GM18508 (cell line): ENCODE data around the gene MMP7.

Experiments used
- ATAC-seq: cut with Tn5 transposase; IDR thresholded peaks from one replicate; pipeline ENCODE4 v1.9.1; 2021; ENCODE audit warnings: moderate number of reproducible peaks; ENCODE audit not compliant: insufficient read depth, unreplicated experiment

The MMP7 gene

DNA sequence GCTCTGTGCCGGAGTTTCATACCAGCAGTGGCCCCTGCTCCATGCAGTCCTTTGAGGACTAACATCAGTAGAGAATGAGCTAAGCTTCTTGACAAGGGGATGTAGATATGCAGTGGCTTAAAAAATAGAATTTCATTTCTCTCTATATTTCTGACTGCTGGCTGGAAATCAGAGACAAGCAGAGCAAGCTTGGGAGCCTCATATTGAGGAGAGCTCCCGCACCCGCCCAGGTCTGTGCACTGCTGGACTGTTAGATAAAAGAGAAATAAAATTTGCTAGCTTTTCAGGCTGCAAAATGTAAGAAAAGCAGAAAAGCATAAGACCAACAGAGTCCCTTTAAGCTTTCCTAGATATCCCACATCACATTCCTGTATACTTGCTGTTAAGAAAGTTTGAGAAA is 31.4 kb downstream of the MMP7 start:
- ATAC-seq, result no peak

DNA sequence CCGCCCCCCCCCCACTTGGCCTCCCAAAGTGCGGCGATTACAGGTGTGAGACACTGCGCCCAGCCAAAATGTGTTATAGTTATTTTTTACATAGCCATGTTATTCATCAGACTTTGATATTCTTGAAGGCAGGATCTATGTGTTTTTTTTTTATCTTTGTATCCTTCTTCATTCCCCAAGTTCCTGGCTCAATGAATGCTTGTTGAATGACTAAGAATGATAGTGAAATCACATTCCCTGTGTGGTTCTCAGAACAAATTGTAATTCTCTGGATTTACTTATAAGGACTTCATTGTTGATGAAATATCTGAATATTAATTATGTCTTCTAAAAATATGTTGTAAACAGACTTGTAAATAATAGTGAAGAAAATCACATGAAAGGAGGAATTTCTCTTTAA is 33.5 kb downstream of the MMP7 start:
- ATAC-seq, result no peak

DNA sequence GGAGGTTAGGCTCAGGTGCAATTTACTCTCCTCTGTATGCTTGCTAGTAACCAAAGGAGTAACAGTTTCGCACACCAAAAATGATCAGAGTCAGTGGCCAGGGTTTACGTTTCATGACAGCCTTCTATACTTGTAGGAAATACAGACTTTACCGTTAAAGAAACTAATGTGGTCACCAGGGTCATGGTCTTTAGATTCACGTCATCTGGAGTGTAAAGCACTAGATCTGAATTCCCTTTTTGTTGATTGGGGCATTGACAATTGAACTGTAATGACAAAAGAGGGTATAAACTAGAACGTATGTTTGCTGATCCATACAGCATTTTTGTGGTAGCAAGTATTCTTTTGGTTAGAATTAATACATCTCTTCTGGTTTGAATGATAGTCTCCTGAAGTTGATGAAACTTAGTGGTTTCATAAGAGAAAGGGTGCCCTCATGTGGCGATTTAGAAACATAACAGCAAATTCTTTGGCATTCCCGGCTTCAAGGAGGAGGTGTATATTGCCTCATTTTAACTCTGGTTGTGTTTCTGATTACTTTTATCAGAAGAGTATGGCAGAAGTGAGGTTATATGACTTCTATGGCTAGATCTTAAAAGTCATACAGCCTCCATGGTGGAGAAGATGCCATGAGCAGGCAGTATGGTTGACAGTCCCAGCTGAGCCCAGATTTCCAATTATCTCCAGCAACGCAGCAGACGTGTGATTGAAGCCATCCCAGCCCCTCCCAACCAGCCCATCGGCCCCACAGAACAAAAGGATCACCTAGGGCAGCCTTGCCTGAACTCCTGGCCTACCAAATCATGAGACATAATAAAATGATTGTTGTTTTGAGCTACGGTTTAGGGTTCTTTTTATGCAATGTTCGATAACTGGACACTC is 35.1 kb downstream of the MMP7 start:
- peak; percentile 90 for ATAC-seq

DNA sequence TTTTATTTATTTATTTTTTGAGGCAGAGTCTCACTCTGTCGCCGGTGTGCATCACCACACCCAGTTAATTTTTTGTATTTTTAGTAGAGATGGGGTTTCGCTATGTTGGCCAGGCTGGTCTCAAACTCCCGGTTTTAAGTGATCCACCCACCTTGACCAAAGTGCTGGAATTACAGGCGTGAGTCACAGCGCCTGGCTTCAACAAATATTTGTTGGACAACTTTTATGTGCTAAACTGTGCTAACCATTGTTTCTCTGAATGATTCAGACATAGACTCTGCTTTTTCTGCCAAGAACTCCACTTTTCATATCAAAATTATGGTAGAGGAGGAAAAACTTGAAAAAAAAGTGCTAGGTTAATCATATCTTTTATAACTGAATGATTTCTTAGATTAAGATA is 36.3 kb downstream of the MMP7 start:
- ATAC-seq, result no peak

DNA sequence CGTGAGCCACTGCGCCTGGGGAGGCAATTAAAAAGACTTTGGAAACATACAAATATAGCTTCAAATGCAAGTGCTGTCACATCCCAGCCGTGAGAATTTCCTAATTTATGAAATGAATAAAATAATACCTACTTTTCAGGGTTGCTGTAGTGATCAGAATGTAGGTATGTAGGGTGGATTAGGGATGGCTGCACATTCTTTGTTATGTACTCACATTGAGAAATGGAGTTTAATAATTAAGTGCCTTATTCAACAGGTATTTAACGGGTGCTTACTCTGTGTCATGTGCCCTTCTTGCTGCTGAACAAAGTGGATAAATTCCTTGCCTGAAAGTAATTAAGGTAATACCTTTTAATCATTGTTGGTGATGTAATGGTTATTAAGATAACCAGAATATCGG is 37.0 kb downstream of the MMP7 start:
- no peak for ATAC-seq

DNA sequence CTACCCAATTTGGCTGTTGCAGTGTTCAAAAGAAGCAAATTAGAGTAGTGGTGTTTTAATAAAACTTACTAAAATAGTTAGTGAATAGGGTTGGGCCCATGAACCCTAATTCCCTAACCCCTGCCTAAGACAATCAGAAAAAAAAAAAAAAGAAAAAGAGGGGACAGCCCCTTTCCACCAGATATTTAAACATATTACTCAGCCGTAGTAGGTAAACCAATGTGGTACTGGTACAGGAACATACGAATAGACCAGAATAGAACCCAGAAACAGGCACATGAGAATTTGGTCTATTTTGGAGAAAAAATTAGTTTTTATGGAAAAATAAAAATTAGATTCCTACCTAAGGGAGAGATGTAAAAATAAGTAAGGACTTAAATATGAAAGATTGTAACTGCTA is 38.6 kb downstream of the MMP7 start:
- no peak for ATAC-seq

DNA sequence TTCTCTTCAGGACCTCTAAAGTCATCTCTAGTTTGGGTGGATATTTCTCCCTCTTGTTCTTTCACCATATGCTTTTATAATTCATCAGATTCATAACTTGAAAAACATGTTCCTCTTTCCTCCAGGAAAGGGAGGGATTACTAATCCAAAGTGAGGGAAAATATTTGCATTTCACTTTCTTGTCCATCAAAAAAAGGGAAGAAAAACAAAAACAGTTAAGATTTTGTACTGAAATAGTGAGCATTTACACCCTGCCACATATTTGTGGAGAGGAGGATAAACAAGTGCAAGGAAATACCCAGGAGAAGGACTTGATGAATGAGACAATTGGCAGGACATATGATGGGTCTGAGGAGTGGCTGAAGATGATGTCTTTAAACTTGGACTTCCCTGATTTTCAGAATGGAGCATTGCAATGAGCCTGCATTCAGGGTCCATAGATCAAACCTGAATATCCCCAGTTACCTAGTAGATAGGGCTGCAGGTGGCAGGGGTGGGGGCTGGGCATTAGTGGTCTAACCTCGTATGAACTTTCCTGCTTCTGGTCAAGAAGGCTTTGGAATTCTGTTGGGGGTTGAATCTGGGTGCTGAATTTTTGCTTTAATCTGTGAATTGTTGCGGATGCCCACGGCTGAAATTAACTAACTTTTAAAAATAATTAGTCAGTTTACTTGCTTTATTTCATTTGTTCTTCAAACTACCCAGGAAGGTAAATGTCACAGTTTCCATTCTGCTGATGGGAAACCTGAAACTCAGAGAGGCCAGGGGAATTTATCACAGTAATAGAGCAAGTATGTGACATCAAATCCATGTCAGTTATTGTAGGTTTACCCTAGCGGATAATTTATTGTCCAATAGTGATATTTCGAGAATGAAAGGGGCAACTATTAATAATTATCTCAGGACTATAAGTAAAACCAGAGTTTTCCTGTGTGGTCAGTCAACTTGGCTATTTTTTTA is 41.1 kb downstream of the MMP7 start:
- no peak for ATAC-seq

DNA sequence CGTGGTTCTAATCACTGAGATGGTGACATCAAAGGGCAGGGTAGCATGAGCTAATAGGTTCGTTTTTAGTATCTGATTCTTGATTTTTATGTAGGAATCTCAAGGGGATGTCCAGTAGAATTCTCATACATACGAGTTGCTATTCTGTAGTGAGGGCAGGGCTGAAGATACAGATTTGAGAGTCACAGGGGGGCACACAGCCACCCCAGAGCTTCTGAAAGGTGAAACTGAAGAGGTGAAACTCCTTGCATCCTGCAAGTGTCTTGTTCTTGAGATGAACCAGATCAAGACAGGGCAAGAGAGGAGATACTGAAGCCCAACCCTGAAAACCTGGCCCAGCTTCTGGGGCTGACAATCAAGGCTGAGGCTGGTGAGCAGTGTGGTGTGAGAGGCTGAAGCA is 42.3 kb downstream of the MMP7 start:
- peak; percentile 73 for ATAC-seq

DNA sequence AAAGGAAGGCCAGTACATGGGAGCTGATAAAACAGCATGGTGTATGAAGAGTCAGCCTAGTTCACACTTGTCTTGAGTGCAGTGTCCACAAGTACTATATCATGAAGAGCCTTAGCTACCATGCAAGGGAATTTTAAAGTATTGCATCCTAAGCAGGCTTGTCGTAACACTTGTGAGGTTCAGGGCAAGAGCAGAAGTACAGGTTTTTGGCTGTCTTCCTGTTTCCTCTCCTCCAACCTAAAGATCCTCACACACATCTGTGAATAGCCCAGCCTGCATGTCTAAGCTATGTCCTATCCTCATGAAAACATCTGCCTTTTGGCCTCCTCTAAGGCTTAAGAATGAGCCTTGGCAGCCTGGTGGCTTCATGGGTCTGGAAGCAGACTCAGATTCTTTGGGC is 43.3 kb downstream of the MMP7 start:
- no peak for ATAC-seq

DNA sequence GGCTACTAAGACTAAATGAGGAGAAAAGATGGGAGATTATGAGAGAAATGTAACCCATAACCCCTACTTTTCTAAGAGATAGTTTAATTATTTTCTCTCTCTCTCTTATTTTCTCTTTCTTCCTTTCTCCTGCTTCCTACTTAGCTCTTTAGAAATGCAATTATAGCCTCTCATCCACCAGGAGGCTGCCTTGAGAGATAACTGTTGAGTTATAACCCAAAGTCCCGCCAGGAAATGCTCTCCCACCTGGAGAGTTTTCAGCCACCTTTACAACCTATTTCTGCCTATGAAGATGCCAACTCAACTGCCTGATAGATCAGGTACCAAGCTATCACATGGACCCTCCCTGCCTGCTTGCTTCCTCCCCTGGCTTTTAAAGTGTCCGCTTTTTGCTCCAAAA is 44.0 kb downstream of the MMP7 start:
- no peak for ATAC-seq

DNA sequence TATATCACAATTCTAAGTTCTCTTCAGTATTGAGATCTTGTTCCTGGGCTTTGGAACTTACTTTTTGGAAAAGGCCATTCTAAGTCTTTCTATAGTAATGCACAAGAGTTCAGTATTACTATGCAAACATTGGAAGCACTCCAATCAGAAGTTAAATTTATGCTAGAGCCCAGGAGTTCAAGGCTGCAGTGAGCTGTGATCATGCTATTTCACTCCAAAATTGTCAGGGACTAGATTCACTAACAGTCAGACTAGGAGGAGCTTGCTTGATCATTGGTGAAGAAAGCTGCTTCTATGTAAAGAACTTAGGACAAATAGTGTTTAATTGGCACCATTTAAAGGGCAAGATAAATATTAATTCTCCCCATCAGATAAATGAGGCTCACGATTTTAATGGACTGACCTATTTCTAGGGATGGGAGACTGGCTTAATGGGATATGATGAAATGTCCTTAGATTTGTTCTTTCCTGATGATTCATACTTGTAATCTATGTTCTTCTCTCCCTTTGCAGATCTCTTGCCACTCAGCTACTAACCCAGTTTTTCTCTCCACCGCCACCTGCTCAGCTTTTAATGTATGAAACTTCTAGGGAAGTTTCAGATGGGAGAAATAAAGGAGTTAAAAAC is 45.3 kb downstream of the MMP7 start:
- ATAC-seq, result no peak

DNA sequence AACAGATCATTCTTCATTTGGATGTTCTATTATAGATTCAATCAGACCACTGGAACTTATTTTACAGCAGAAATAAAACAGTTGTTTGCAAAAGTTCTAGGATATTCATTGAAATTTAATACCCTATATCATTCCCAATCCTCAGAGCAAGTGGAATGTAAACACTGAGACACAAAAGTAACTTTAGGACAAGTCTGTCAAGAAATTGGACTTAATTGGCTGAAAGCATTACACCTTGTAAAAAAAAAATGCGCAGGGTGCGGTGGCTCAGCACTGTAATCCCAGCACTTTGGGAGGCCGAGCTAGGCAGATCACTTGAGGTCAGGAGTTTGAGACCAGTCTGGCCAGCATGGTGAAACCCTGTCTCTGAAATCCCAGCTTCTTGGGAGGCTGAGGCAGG is 48.1 kb downstream of the MMP7 start:
- no peak for ATAC-seq

DNA sequence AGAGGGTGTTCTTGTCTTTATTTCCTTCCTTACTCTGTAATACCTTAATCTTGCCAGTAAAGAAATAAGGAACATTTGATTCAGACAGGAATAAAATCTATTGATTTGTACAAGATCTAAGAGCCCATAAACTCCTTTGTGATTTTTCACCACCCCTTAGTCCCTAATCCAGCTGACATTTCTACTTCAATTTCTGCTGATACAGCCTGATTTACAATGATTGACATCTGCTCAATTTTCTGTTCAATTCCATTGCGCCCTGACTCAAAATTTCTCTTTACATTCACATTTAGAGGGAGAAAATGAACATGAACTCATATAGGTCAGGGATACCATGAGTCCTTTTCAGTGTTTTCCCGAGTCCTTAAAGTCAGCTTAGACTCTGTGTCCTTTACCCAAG is 50.8 kb downstream of the MMP7 start:
- ATAC-seq, result no peak

DNA sequence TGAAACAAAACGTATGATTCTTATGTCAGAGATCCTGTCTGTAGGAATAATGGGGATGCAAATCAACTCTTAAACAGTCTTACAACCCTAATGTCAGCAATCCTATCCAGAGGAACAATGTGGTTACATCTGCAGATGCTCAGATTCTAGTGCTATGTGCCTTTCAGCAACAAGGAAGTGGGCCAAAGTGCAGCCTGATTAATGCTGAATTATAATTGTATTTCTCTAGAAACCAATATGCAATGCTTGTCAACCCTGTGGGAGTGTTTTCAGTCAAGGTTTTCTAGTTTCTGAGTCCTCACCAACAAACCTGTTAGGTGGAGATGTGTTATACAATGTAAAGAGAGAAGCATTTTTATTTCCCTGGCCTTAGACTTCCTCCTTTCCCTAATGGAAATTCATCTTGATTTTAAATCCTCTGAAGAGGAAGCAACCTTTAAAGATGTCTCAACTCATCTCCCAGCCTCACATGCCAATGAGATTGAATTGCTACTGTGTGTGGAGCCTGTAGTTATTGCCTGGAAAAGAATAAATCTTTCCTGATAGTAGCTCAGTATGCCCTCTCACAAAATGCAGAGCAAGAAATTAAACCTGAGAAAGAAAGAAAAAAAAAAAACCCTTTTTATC is 51.8 kb downstream of the MMP7 start:
- no peak for ATAC-seq

DNA sequence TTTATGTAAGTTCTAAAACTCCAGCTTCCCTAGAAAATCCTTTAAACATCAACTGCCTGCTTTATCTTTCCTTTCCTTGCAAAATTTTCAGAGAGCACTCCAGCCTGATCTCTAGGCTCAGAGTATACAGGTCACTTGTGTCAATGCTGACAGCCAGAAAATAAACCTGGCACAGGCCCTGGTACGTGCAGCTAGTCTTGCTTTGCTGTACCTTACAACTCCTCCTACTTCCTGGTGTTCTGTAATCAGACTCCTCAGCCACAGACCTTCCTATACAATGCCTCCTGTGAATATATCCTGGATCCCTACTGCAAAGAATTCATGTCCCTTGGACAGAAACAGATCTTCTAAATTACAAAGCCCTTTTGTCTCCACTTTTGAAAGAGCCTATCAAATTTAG is 53.7 kb downstream of the MMP7 start:
- ATAC-seq, result peak; percentile 36

DNA sequence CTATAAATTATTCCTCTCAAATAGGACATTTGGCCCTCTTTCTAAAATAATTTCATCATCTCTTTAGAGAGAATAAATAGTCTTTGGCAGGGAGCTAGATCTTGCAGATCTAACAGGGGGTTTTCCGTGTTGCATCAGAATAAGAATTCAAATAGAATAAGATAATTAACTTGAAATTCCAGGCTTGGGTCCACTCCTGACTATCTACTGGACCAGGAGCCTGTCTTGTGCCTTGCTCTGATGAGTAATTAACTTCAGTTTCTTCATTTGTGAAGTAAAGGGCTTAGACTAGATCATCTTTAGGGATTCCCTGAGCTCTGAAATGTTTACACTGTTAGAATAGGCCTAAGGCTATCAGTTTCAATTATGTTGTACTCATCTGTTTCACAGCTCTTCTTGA is 54.5 kb downstream of the MMP7 start:
- ATAC-seq, result no peak

DNA sequence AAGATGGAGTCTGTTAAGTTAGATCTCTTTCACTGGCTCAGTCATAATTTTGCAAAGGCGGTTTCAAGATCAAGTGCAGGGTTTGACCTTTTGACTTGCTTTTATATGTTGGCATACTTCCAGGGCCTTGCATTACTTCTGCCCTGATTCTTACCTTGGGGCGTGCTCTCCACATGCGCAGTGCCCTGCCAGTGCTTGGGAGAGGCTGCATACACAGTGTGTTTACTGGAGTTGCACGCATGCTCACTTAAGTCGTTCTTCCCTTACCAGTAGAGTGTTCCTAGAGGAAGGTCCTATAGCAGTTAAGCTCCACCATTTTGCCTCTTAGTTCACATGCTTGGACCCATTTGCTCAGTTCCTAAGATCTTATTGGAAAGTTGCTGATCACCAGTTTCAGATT is 57.0 kb downstream of the MMP7 start:
- ATAC-seq, result no peak

DNA sequence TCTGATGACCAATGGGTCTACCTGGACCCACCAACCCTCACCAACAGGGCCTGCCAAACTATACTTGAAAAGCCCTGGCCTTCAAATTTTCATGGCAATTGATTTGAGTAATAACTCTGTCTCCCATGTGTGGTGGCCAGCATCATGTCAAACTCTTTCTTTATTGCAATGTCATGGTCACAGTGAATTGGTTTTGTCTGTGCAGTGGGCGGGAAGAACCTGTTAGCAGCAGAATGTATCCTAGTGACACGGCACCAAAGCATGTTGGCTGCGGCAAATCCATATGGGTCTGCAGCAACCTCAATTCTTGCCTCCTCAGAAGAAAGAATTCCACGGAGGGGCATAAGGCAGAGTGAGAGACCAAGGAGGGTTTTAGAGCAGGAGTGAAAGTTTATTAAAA is 58.4 kb downstream of the MMP7 start:
- no peak for ATAC-seq

DNA sequence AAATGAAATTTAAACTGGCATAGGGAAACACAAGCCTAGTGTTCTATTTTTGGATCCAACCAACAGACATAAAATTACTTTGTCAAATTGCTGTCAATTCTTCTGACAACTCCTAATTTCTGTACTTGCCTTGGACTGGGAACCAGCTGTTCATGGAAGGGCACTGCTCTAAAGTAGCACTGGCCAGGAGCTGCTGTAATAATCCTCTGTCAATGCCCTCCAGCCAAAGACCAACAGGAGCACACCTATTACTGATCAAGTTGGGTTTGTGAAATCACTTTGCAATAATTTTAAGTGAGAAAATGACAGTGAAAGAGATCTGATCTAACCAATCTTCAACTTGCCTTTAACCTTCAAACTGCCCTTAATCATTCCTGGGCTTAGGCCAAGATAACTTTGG is 59.1 kb downstream of the MMP7 start:
- no peak for ATAC-seq
